H9 (cell line): Measurements from ENCODE around the gene FAM43B. TPM values are rescaled to one million over a fixed set of nuclear protein-coding genes. Genes with fewer than 3 reads are reported as not detected.

Experiments
- DNase-seq: peaks from one replicate; pipeline ENCODE4 v3.0.0-alpha.2; 2017
- H2AFZ ChIP-seq: one replicate; pipeline ENCODE4 v1.6.1; 2013; ENCODE audit warnings: mild to moderate bottlenecking, low read length, control low read depth, moderate library complexity
- H2AK5ac ChIP-seq: 2 replicates; pipeline ENCODE4 v1.6.1; 2013; ENCODE audit warnings: low read length, control low read depth, mixed read lengths; ENCODE audit not compliant: insufficient read length
- H2BK120ac ChIP-seq: one replicate; pipeline ENCODE4 v1.6.1; 2013; ENCODE audit warnings: low read depth, mild to moderate bottlenecking, low read length, control low read depth, inconsistent platforms; ENCODE audit not compliant: poor library complexity, severe bottlenecking
- H2BK12ac ChIP-seq: 2 replicates; pipeline ENCODE4 v1.6.1; 2013; ENCODE audit warnings: low read length, control low read depth, mixed read lengths, low read depth; ENCODE audit not compliant: insufficient read length
- H2BK15ac ChIP-seq: 2 replicates; pipeline ENCODE4 v1.6.1; 2013; ENCODE audit warnings: low read depth, low read length, control low read depth
- H2BK20ac ChIP-seq: one replicate; pipeline ENCODE4 v1.6.1; 2013; ENCODE audit warnings: low read depth, mild to moderate bottlenecking, low read length, control low read depth, inconsistent platforms; ENCODE audit not compliant: poor library complexity, severe bottlenecking
- H2BK5ac ChIP-seq: 2 replicates; pipeline ENCODE4 v1.6.1; 2013; ENCODE audit warnings: low read length, control low read depth, mixed read lengths; ENCODE audit not compliant: insufficient read length
- H3K14ac ChIP-seq: 2 replicates; pipeline ENCODE4 v1.6.1; 2013; ENCODE audit warnings: low read length, control low read depth; ENCODE audit not compliant: insufficient read depth
- H3K18ac ChIP-seq: 2 replicates; pipeline ENCODE4 v1.6.1; 2013; ENCODE audit warnings: low read depth, mild to moderate bottlenecking, mixed read lengths, low read length, control low read depth; ENCODE audit not compliant: insufficient read length
- H3K23ac ChIP-seq: 2 replicates; pipeline ENCODE4 v1.6.1; 2013; ENCODE audit warnings: low read length, control low read depth, mixed read lengths, low read depth; ENCODE audit not compliant: insufficient read length
- H3K23me2 ChIP-seq: 2 replicates; pipeline ENCODE4 v1.6.1; 2013; ENCODE audit warnings: low read depth, mild to moderate bottlenecking, mixed read lengths, low read length, control low read depth; ENCODE audit not compliant: insufficient read length, poor library complexity, severe bottlenecking
- H3K27ac ChIP-seq: 2 replicates; pipeline ENCODE4 v1.5.1; 2013; ENCODE audit warnings: low read length, control low read depth, mixed read lengths, low read depth; ENCODE audit not compliant: insufficient read length
- H3K27me3 ChIP-seq: 2 replicates; pipeline ENCODE4 v1.6.1; 2013; ENCODE audit warnings: low read length, control low read depth, inconsistent platforms; ENCODE audit not compliant: insufficient read depth
- H3K4ac ChIP-seq: 2 replicates; pipeline ENCODE4 v1.6.1; 2013; ENCODE audit warnings: low read depth, mild to moderate bottlenecking, control low read depth, inconsistent platforms, low read length, moderate library complexity
- H3K4me1 ChIP-seq: 2 replicates; pipeline ENCODE4 v1.6.1; 2013; ENCODE audit warnings: low read length, control low read depth, inconsistent platforms; ENCODE audit not compliant: insufficient read depth
- H3K4me2 ChIP-seq: 2 replicates; pipeline ENCODE4 v1.6.1; 2013; ENCODE audit warnings: low read length, control low read depth, mixed read lengths; ENCODE audit not compliant: insufficient read length, insufficient read depth
- H3K56ac ChIP-seq: 2 replicates; pipeline ENCODE4 v1.6.1; 2013; ENCODE audit warnings: low read depth, mild to moderate bottlenecking, mixed read lengths, low read length, control low read depth; ENCODE audit not compliant: insufficient read length
- H3K79me1 ChIP-seq: 2 replicates; pipeline ENCODE4 v1.6.1; 2013; ENCODE audit warnings: low read depth, mild to moderate bottlenecking, moderate library complexity, low read length, control low read depth, inconsistent platforms; ENCODE audit not compliant: insufficient read depth, poor library complexity, severe bottlenecking
- H3K79me2 ChIP-seq: 2 replicates; pipeline ENCODE4 v1.6.1; 2013; ENCODE audit warnings: low read length, control low read depth, inconsistent platforms; ENCODE audit not compliant: insufficient read depth
- H3K9ac ChIP-seq: 2 replicates; pipeline ENCODE4 v1.6.1; 2013; ENCODE audit warnings: low read length, control low read depth, mixed read lengths; ENCODE audit not compliant: insufficient read length; ENCODE audit errors: extremely low read depth
- H3K9me3 ChIP-seq: one replicate; pipeline ENCODE4 v1.6.1; 2013; ENCODE audit warnings: low read depth, low read length, inconsistent platforms; ENCODE audit not compliant: control insufficient read depth
- H3T11ph ChIP-seq: one replicate; pipeline ENCODE4 v1.6.1; 2013; ENCODE audit warnings: mild to moderate bottlenecking, low read length, control low read depth, inconsistent platforms
- H4K20me1 ChIP-seq: one replicate; pipeline ENCODE4 v1.6.1; 2013; ENCODE audit not compliant: control insufficient read depth, insufficient read length, insufficient read depth
- H4K5ac ChIP-seq: 2 replicates; pipeline ENCODE4 v1.6.1; 2013; ENCODE audit warnings: low read depth, mild to moderate bottlenecking, mixed read lengths, low read length, control low read depth; ENCODE audit not compliant: insufficient read length
- H4K8ac ChIP-seq: replicated peaks from 2 replicates; pipeline ENCODE4 v1.6.1; 2013; ENCODE audit warnings: low read length, control low read depth, mixed read lengths, low read depth; ENCODE audit not compliant: insufficient read length
- H4K91ac ChIP-seq: 2 replicates; pipeline ENCODE4 v1.6.1; 2013; ENCODE audit warnings: low read depth, mild to moderate bottlenecking, moderate library complexity, mixed read lengths, low read length, control low read depth; ENCODE audit not compliant: insufficient read length
- H3K27ac Mint-ChIP-seq, 3 experiments: 2 replicates in 2 of 3; 3 replicates in 1 of 3; pipeline ENCODE4 v1.8.0; 2020 to 2021; ENCODE audit warnings: mixed read lengths in 3 of 3, mild to moderate bottlenecking in 1 of 3, moderate library complexity in 1 of 3
- H3K27me3 Mint-ChIP-seq: 2 replicates; pipeline ENCODE4 v1.8.0; 2021; ENCODE audit warnings: low read depth, mild to moderate bottlenecking, moderate library complexity, mixed read lengths
- H3K36me3 Mint-ChIP-seq, 3 experiments: 2 replicates in 2 of 3; 3 replicates in 1 of 3; pipeline ENCODE4 v1.8.0; 2020 to 2021; ENCODE audit warnings: low read depth in 3 of 3, mixed read lengths in 3 of 3; ENCODE audit not compliant: insufficient read depth in 1 of 3
- H3K4me1 Mint-ChIP-seq, 2 experiments: 2 replicates each; pipeline ENCODE4 v1.8.0; 2020; ENCODE audit warnings: mixed read lengths in 2 of 2
- H3K4me3 Mint-ChIP-seq, 2 experiments: 2 replicates in 1 of 2; 3 replicates in 1 of 2; pipeline ENCODE4 v1.8.0; 2020 to 2021; ENCODE audit warnings: mild to moderate bottlenecking in 2 of 2, mixed read lengths in 2 of 2, moderate library complexity in 1 of 2
- H3K9me3 Mint-ChIP-seq, 2 experiments: 2 replicates in 1 of 2; 3 replicates in 1 of 2; pipeline ENCODE4 v1.8.0; 2020; ENCODE audit warnings: mild to moderate bottlenecking in 2 of 2, mixed read lengths in 2 of 2, moderate library complexity in 1 of 2
- WGBS: extraction: QIAGEN DNeasy Blood & Tissue Kit; methylation state at CpG from one replicate; pipeline ENCODE4 v1.1.7; 2013; ENCODE audit warnings: missing lambda C conversion rate, low lambda C conversion rate, mixed read lengths; ENCODE audit not compliant: insufficient read length; ENCODE audit errors: extremely low coverage; 5-methylcytosine and 5-hydroxymethylcytosine counted together
- total RNA-seq: library from RNA; stranded (reverse); gene quantifications from 2 replicates; pipeline ENCODE4 v1.2.1, GENCODE V29; 2021
- TF ChIP-seq, protein P1 (sequence below): fragments of 200-600 bp; sonication (generic); conservative IDR thresholded peaks from 3 replicates; pipeline ENCODE4 v1.8.0; 2021; ENCODE audit warnings: antibody characterized with exemption, mild to moderate bottlenecking

FAM43B gene
- total RNA-seq, 1 experiment from 2014 or later: 0.22 TPM

DNA sequence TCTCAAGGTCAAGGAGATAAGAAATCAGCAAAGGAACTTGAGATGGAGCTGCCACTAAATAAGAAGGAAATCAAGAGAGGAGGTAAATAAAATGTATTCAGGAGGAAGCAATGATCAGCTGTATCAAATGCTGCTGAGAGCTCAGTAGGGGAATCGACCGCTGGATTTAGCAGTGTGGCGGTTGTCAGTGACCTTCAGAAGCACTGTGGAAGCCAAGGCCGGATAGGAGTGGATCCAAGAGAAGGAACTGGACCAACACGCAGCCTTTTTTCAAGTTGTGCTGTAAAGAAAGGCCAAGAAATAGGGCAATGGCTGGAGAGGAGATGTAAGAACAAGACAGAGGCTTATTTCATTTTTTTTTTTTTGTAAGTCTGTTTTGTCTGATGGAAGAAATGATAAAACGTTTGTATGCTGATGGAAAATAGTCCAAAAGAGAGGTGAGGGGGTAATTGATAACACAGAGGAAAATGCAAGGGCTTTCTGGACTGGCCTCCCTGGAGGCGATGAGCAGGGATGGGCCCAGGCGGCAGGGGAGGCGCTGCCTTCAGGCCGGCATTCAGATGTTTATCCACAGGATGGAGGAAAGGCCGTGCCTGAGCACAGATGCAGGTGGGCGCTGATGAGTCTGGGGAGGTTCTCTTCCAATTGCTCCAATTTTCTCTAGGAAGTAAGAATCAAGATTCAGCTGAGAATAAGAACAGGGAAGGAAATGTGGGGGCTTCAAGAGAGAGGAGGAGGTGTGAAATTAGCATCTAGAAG is 17.5 kb upstream of the FAM43B start:
- H3K9me3 Mint-ChIP-seq: no peaks in the 10 kb centered on the region
- no peak overlapping the region for H3K23ac ChIP-seq
- H3K4me1 Mint-ChIP-seq: peaks cover 0 to 3% of the 10 kb centered on the region in 2 experiments; a peak in 3 of 4 replicates
- no peak overlapping the region for H4K91ac ChIP-seq
- H3K27me3 ChIP-seq: no peaks in the 10 kb centered on the region; the same call in 1 of the 2 replicates
- no peak overlapping the region for H2AK5ac ChIP-seq
- H3K23me2 ChIP-seq: no peaks in the 10 kb centered on the region
- H2BK5ac ChIP-seq: no peak overlapping the region
- H2BK12ac ChIP-seq: no peak overlapping the region
- no peak overlapping the region for H3K27ac ChIP-seq
- H3K56ac ChIP-seq: no peak overlapping the region
- peaks cover 82% of the 10 kb centered on the region for H3K27me3 Mint-ChIP-seq
- DNase-seq: no peak
- no peak overlapping the region for H3K18ac ChIP-seq
- no peak overlapping the region for H2BK120ac ChIP-seq
- no peak overlapping the region for H3T11ph ChIP-seq
- no peak overlapping the region for H4K8ac ChIP-seq
- TF ChIP-seq, protein P1, sequence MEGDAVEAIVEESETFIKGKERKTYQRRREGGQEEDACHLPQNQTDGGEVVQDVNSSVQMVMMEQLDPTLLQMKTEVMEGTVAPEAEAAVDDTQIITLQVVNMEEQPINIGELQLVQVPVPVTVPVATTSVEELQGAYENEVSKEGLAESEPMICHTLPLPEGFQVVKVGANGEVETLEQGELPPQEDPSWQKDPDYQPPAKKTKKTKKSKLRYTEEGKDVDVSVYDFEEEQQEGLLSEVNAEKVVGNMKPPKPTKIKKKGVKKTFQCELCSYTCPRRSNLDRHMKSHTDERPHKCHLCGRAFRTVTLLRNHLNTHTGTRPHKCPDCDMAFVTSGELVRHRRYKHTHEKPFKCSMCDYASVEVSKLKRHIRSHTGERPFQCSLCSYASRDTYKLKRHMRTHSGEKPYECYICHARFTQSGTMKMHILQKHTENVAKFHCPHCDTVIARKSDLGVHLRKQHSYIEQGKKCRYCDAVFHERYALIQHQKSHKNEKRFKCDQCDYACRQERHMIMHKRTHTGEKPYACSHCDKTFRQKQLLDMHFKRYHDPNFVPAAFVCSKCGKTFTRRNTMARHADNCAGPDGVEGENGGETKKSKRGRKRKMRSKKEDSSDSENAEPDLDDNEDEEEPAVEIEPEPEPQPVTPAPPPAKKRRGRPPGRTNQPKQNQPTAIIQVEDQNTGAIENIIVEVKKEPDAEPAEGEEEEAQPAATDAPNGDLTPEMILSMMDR: no peak
- WGBS: no CpG with 5 or more reads among the region's 12 CpGs
- no peak overlapping the region for H3K9ac ChIP-seq
- H3K79me2 ChIP-seq: no peaks in the 10 kb centered on the region
- no peaks in the 10 kb centered on the region for H4K20me1 ChIP-seq
- no peak overlapping the region for H2BK20ac ChIP-seq
- no peaks in the 10 kb centered on the region for H3K4me1 ChIP-seq
- H2AFZ ChIP-seq: no peak overlapping the region
- H3K4me2 ChIP-seq: no peak overlapping the region
- no peak overlapping the region for H3K27ac Mint-ChIP-seq
- H3K14ac ChIP-seq: no peak overlapping the region
- no peak overlapping the region for H2BK15ac ChIP-seq
- H3K4me3 Mint-ChIP-seq: no peak overlapping the region
- no peak overlapping the region for H4K5ac ChIP-seq
- no peaks in the 10 kb centered on the region for H3K79me1 ChIP-seq
- H3K4ac ChIP-seq: no peak overlapping the region
- H3K9me3 ChIP-seq: no peaks in the 10 kb centered on the region
- no peaks in the 10 kb centered on the region for H3K36me3 Mint-ChIP-seq
